ENCODE results near the gene TSHR. TPM values are rescaled to one million over a fixed set of nuclear protein-coding genes. Genes with fewer than 3 reads are reported as not detected.

Gene TSHR
- total and polyA plus RNA-seq, 2 of the 4 experiments (the other 2 are of a cell fraction) = not detected

- no peaks in the 10 kb centered on the region for H3K4me1 ChIP-seq (ENCODE audit: control insufficient read depth, insufficient read depth, low read length)
- H2AK5ac ChIP-seq (ENCODE audit: low read depth, low read length) = no peak overlapping the region
- H3K18ac ChIP-seq (ENCODE audit: low read depth, low read length) = no peak overlapping the region
- H3K56ac ChIP-seq (ENCODE audit: extremely low read depth, insufficient read depth, low read length) = no peak overlapping the region
- H3K4me2 ChIP-seq (ENCODE audit: low read depth, low read length) = no peak overlapping the region
- ChIA-PET CTCF (no interaction called here), POLR2A (ENCODE audit: unreplicated experiment) (no interaction called here)
- no peak for TF ChIP-seq MAZ (IDR thresholded peaks at IDR 0.05; ENCODE audit: borderline replicate concordance, low read depth, low read length)
- no peak overlapping the region for H3K4ac ChIP-seq (ENCODE audit: low read depth, low read length)
- H3K79me1 ChIP-seq (ENCODE audit: low read depth in 1 of 2, low read length in 2 of 2) = no peaks in the 10 kb centered on the region
- H3K4me3 ChIP-seq (ENCODE audit: insufficient read depth, low read depth, low read length) = no peak overlapping the region
- H2AFZ ChIP-seq (replicated peaks; ENCODE audit: low read length, poor library complexity) = no peak overlapping the region
- no peak overlapping the region for H3K14ac ChIP-seq (replicated peaks; ENCODE audit: low read depth, low read length)
- H3K27me3 ChIP-seq (ENCODE audit: control insufficient read depth, insufficient read depth, low read length) = peaks cover 13% of the 10 kb centered on the region
- H2BK120ac ChIP-seq (ENCODE audit: low read depth, low read length) = no peak overlapping the region
- no peak overlapping the region for H4K8ac ChIP-seq (ENCODE audit: low read depth in 2 of 2, low read length in 2 of 2)
- dilution Hi-C loops (cut with HindIII; ENCODE audit: low sequenced_read_pairs, unreplicated experiment) (no loop called here), in situ Hi-C loops (cut with MboI; ENCODE audit: low sequenced_read_pairs) (no loop called here), intact Hi-C loops (cut with micrococcal nuclease) (no loop called here)
- H3K9ac ChIP-seq (ENCODE audit: low read depth, low read length) = no peak overlapping the region
- no peak overlapping the region for H2BK15ac ChIP-seq (ENCODE audit: low read depth, low read length)
- H3K36me3 ChIP-seq (ENCODE audit: control insufficient read depth, insufficient read depth, low read length) = no peaks in the 10 kb centered on the region
- no peak overlapping the region for H3K23ac ChIP-seq (ENCODE audit: low read depth, low read length)
- no peaks in the 10 kb centered on the region for H4K20me1 ChIP-seq (ENCODE audit: insufficient read depth, low read length)
- H4K91ac ChIP-seq (ENCODE audit: insufficient read depth, low read depth, low read length) = no peak overlapping the region
- BruUV-seq (replicated peaks) = no TSS peak
- ATAC-seq (ENCODE audit: low read depth) (no peak), DNase-seq (no peak)
- no peak overlapping the region for H2BK5ac ChIP-seq (ENCODE audit: low read depth, low read length, poor library complexity, severe bottlenecking)
- no peak overlapping the region for H2AK9ac ChIP-seq (replicated peaks; ENCODE audit: low read depth, low read length, poor library complexity)
- no peaks in the 10 kb centered on the region for H3K9me1 ChIP-seq (ENCODE audit: insufficient read depth, low read length)
- WGBS, 2 experiments (ENCODE audit: extremely low coverage in 2 of 2, insufficient read length in 1 of 2) = 86% methylated on average over 3 of the region's 7 CpGs; no CpG with 5 or more reads in 1 of the 2 experiments
- no peak overlapping the region for H3K27ac ChIP-seq (ENCODE audit: insufficient read depth, low read length)
- no peak overlapping the region for H4K5ac ChIP-seq (ENCODE audit: low read depth, low read length)
- no peaks in the 10 kb centered on the region for H3K9me3 ChIP-seq (ENCODE audit: control insufficient read depth, insufficient read depth, low read length)
- H2BK20ac ChIP-seq (ENCODE audit: low read depth, low read length) = no peak overlapping the region
Measured at GRCh38 chr14:80981673-80982072, 26.3 kb downstream of the TSHR start.
